GM10248 (cell line): ENCODE data around the gene HSFX4.
"Not testable (repeated sequence)": the region's sequence is repeated elsewhere in the genome, so short reads cannot be mapped to it uniquely, and the experiment has no call there.

Source experiments
- CTCF ChIA-PET: fragments of 300-600 bp; sonication (Branson Sonifier 250); formaldehyde crosslinking; extraction: SDS; loops from one replicate; lab custom pipeline; 2021; ENCODE audit warnings: antibody characterized with exemption; lab: Yijun Ruan, JAX
- POLR2A ChIA-PET: fragments of 350-650 bp; sonication (Branson Sonifier 250); formaldehyde crosslinking; extraction: SDS; loops from one replicate; lab custom pipeline; 2020; ENCODE audit warnings: antibody characterized with exemption; lab: Yijun Ruan, JAX
- DNase-seq: peaks from one replicate; pipeline ENCODE4 v3.0.0; 2012; ENCODE audit errors: extremely low spot score
- TF ChIP-seq, protein P1 (sequence below): IDR thresholded peaks from 2 replicates; pipeline ENCODE4 v1.5.1; 2012; ENCODE audit warnings: mild to moderate bottlenecking, low read depth; ENCODE audit errors: extremely low read depth, missing control alignments, control extremely low read depth

The HSFX4 gene

DNA sequence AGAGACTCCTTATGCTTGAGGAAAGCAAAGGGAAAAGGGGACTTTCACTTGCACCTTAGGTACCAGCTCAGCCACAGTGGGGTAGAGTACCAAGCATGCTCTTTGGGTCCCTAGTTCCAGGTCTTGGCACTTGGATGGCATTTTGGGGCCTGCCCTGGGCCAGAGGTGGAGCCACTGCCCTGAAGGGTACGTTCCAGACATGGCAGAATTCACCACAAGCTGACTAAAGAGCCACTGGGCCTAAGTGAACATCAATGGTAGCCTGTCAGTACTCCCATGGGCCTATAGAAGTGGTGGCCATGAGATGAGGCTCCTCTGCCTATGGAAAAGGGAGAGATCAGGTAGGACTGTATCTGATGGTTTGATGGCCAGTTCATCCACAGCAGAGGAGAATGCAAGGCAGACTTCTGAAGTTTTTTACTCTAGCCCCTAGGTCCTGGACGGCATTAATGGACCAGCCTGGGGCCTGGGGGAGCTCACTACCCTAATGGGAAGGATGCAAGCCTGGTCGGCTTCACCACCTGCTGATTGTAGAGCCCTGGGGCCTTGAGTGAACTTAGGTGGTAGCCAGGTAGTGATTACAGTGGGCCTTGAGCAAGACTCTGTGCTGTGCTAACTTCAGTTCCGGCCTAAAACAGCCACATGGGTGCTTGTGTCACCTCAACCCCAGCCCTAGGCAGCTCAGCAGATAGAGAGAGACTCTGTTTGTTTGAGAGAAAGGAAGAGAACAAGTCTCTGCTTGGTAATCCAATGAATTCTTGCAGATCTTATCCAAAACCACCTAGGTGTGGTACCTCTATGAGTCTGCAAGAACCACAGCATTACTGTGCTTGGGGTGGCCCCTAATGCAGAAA, 19.8 kb upstream of the HSFX4 start:
- ChIA-PET CTCF (interaction anchor here (0.7 to 1.5 kb wide), 3 partner anchors 10 to 39 kb away, joined by 3 to 5 read pairs (median 4); no protein-coding TSS in a partner anchor), POLR2A (no interaction called here)
- DNase-seq = no peak
- TF ChIP-seq, protein P1, sequence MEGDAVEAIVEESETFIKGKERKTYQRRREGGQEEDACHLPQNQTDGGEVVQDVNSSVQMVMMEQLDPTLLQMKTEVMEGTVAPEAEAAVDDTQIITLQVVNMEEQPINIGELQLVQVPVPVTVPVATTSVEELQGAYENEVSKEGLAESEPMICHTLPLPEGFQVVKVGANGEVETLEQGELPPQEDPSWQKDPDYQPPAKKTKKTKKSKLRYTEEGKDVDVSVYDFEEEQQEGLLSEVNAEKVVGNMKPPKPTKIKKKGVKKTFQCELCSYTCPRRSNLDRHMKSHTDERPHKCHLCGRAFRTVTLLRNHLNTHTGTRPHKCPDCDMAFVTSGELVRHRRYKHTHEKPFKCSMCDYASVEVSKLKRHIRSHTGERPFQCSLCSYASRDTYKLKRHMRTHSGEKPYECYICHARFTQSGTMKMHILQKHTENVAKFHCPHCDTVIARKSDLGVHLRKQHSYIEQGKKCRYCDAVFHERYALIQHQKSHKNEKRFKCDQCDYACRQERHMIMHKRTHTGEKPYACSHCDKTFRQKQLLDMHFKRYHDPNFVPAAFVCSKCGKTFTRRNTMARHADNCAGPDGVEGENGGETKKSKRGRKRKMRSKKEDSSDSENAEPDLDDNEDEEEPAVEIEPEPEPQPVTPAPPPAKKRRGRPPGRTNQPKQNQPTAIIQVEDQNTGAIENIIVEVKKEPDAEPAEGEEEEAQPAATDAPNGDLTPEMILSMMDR = no peak

DNA sequence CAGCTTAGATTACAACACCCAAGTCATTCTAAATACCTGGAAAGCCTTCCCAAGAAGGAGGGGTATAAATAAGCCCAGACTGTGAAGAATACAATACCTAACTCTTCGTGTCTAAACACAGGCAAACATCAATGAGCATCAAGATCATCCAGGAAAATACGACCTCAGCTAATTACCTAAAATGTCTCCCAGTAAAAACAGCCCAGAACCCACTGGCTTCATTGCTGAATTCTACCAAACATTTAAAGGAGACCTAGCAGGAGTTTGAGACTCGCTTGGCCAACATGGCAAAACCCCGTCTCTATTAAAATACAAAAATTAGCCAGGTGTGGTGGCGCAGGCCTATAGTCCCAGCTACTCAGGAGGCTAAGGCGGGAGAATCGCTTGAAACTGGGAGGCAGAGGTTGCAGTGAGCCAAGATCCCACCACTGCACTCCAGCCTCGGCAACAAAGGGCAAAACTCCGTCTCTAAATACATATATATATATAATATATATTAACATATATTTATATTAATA, 19.1 kb upstream of the HSFX4 start:
- DNase-seq = no peak
- CTCF ChIA-PET = interaction anchor here (0.7 to 1.5 kb wide), 2 partner anchors 11 to 12 kb away, joined by 4 to 5 read pairs; no protein-coding TSS in a partner anchor
- POLR2A ChIA-PET = no interaction called here
- TF ChIP-seq, protein P1 = no peak

DNA sequence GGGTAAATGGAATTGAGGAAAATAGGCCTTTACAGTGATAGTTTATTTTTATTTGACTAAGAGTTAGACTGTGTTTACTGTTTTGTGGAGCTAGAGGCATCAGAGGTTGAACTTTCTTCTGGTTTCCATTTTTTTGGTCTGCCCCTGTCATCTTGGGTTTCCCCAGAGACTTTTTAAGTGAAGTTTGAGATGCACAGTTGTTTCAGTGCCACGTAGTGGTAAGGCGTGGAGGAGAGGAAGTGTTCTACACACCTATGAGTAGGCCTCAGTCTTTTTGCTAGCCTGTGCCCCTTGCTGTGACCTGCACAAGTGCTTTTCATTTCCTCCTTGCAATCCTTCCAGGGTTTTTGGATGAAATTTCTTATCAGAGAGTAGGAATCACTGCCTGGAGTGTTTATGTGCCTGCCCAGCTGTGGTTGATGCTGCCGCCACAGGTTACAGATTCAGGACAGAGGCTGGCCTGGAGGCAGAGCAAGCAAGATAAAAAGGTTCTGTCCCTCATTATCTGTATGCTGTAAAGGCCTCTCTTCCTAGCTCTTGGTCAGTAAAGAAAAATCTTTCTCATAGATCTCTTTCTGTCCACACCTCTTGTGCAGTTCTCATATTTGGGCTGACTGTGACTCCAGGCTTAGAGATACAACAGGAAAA, 12.5 kb upstream of the HSFX4 start:
- ChIA-PET POLR2A (interaction anchor here (0.5 kb wide), 1 partner anchor 12 kb away, joined by 3 read pairs; no protein-coding TSS in a partner anchor), CTCF (interaction anchor here (1.9 kb wide), 1 partner anchor 22 kb away, joined by 4 read pairs; no protein-coding TSS in a partner anchor)
- peak; percentile 19 for DNase-seq
- TF ChIP-seq, protein P1 = peak; percentile 24

DNA sequence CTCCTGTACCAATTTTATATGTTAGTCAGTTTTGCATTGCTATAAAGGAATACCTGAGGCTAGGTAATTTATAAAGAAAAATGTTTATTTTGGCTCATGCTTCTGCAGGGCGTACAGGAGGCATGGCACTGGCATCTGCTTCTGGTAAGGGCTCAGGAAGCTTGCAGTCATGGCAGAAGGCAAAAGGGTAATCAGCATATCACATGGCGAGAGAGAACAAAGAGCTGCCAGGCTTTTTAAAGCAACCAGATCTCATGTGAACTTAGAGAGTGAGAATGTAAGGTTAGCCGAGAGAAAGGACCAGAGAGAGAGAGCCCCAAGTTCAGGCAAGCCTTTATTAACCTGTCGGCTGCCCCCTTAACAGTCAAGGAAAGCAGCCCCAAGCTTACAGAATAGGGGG, 5.5 kb upstream of the HSFX4 start:
- DNase-seq, CTCF ChIA-PET, POLR2A ChIA-PET: not testable (repeated sequence)

DNA sequence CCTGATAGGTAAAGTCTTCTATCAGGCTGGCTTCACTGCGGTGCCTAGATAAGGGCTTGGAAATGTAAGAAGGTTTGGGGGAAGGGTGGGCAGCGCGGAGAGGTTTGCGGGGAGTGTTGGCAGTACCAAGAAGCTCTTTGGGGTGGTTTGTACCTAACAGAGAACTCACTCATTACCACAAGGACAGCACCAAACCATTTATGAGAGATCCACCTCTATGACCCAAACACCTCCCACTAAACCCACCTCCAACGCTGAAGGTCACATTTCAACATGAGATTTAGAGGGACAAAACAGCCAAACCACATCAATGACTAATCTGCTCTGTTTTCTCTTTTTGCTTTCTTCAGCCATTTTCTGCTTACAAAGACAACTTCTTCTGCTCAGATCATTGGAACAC, 4.9 kb upstream of the HSFX4 start:
- POLR2A ChIA-PET, DNase-seq, CTCF ChIA-PET: not testable (repeated sequence)

DNA sequence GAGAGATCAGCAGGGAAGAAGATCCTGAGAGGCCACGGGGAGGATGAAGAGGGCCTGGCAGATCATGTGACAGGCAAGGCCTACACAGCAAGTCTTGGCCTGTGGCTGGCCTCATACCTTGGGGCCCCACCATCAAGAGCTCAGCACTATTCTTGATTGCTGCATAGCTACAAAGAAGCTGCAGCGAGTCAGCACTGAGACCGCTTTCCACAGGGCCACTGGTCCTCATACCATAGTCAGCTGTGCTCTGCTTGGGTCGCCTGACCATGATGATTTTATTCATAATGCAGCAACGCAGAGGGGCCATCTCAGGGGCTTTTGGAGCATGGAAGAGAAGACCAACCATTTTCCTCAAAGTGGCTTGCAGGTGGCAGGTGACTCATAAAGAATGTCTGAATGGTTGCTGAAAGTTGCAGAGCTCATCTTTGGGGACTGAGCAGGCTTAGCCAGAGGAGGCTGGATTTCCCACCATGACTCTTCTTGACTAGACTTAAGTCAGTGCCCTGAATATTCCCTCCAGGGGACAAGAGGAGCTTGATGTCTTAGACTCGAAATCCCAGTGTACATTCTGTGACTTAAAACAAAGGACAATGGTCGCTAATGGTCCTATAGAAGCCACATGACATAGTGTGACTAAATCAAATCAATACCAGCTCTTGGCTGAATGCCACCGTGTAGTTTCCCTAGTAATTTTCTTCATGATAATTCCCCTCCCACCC, 2.0 kb upstream of the HSFX4 start:
- DNase-seq, CTCF ChIA-PET, POLR2A ChIA-PET: not testable (repeated sequence)

DNA sequence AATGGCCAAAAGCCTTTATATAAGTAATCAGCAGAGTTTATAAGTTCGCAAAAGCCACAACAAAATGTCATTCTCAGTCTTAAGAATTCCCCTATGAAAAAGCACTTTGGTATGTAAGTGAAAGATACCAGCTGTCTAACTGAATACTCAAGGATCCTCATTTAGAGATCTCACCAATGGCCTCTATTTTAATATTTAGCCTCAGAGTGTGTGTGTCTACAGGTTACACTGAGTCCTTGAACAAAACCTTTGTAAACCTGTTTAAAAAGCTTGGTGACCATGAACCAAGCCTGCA, 1.5 kb upstream of the HSFX4 start:
- DNase-seq, POLR2A ChIA-PET, CTCF ChIA-PET: not testable (repeated sequence)

DNA sequence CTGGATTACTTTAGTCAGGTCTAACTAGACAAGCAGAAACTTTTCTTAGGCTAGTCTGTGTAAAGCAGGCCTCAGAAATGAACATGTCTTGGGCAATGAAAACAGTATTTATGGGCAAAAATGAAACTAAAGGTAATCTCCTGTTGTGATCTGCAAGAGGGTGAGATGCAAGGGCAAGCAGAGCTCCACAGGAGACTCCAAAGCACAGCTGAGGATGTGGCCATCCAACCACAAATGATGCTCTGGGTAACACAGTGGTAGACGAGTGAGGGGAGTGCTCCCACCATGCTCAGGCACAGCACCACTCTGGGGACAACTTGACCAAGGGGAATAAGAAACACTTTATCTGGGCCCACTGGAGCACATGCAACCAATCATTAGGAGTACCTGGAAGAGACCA, 738 bp upstream of the HSFX4 start:
- DNase-seq, POLR2A ChIA-PET: not testable (repeated sequence)

DNA sequence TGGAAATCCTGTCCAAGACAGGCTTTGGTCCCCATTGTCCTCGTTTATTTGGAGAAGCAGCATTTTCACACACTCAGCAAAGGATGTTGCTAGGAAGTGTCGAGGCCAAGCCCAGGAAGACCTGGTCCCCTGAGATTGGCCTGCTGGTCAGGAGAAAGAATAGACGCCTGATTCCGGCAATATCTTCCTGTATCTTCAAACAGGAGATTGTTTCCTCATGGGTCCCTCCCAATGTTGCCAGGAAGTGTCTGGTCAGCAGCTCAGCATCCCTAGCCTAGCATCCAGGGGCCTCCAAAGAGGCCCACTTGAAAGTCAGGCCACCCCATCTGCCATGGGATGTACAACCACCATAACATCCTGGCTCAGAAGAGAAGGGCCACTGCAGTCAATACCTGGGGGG, 2.0 kb downstream of the HSFX4 start:
- CTCF ChIA-PET = not testable (repeated sequence)

More for the DNA sequence above, 738 bp upstream of the HSFX4 start:
- CTCF ChIA-PET = not testable (repeated sequence)

DNA sequence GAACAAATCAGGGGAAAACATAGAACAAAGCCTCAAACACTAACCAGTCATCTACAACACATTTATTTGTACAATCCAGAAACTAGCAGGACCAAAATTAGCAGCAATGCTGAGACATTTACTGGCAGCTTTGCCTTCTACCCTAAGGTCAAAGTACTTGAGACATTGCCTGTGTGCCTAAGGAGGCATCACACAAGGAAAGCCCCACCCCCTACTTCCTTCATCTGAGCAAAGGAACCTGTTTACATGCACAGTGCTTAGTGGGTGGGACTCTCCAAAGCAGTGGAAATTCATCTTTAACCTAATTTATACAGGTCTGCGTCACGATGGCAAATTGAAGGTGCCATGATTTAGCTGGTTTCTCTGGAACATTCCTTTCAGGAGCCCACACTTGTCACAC, 2.8 kb downstream of the HSFX4 start:
- DNase-seq, POLR2A ChIA-PET, CTCF ChIA-PET: not testable (repeated sequence)

More for the DNA sequence above, 2.0 kb downstream of the HSFX4 start:
- DNase-seq, POLR2A ChIA-PET: not testable (repeated sequence)

DNA sequence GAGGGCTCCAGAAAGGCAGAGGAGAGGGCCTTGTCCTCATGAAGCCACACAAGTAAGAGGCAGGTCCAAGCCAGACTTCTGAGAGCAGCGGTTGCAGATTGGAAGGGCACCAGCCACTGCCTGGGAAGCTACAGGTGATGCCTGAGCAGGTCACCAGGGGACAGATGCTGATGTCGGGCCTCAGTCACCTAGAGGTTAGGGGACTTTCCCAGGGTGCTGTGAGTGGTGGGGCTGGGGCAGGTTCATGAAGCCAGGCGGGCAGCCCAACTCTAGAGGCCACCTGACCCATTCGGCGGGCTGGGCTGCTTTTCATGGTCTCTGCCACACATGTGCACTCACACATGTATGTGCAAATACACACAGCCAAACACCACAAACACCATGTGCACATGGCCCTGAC, 3.6 kb downstream of the HSFX4 start:
- DNase-seq, POLR2A ChIA-PET, CTCF ChIA-PET: not testable (repeated sequence)

DNA sequence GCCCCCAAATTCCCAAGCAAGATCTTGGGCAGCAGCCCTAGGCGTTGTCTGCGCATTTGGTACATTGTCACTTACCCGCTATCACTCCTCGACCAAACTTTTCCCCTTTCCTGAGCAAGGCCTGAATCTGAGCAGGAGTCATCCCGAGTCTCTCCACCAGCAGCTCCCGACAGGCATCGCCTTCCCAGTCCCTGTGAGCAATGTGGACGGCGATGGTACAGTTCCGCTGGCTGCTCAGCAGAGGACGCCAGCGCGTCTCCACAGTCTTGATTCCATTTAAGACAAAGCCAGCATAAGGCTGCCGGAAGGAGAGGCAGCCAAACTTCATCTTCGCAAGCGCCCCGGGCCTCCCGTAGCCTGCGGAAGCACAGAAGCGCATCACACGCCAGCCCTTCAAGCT, 4.2 kb downstream of the HSFX4 start:
- POLR2A ChIA-PET, CTCF ChIA-PET, DNase-seq: not testable (repeated sequence)

DNA sequence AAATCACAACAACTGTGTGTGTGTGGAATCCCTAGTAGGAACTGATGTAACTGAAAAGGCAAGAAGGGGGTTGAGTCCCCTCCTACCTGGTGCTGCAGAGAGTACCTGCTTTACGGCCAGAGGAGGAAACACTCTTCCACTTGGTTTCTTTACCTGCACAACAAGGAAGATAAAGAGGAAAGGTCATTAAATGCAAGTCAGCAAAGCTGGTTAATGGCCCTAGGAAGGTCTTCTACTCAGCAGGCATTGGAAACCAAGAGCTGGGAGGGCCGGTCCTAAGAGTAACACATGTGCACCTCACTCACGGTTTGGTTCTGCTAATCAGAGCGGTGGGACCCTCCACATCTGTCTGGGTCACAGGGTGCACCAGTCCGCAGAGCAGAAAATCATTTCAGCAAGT, 8.0 kb downstream of the HSFX4 start:
- CTCF ChIA-PET = interaction anchor here (1.7 to 1.8 kb wide), 3 partner anchors 66 to 398 kb away, joined by 5 to 6 read pairs (median 6); partner anchors contain the start of gene EOLA1
- DNase-seq, POLR2A ChIA-PET: not testable (repeated sequence)
